Hematopoietic multipotent progenitor cell (in vitro differentiated cells): ENCODE measurements around the gene SPIN2A. TPM values are rescaled to one million over a fixed set of nuclear protein-coding genes. Genes with fewer than 3 reads are reported as not detected.
"Not testable (repeated sequence)": the region's sequence is repeated elsewhere in the genome, so short reads cannot be mapped to it uniquely, and the experiment has no call there.

Experiments
- DNase-seq, 3 donors: peaks; one replicate each; pipeline ENCODE4 v3.0.0-alpha.2; 2011 to 2015; ENCODE audit warnings: low read depth in 2 of 3, low spot score in 2 of 3
- total RNA-seq: library from RNA; depleted of rRNA; stranded (reverse); fragments of >200 nt; gene quantifications from one replicate; pipeline ENCODE4 v1.2.3, GENCODE V29; 2012

The SPIN2A gene
- total RNA-seq, 1 donor: 0.27 TPM

DNA sequence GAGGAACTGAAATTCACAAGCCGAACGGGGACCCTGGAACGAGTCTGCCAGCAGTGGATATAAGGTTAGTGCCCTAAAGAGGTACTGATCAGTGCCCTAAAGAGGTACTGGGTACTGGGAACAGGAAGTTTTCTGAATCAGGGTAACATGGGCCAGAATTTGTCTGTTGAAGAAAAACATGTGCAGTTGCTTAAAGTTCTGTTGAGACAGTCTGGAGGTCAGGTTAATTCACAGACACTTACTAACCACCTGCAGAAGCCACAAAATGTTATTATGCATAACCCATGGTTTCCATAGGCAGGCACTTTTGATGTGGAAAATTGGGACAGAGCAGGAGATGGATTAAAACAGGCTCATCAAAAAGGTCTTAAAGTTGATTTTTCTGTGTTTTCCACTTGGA, 33.7 kb downstream of the SPIN2A start:
- DNase-seq: no peak

DNA sequence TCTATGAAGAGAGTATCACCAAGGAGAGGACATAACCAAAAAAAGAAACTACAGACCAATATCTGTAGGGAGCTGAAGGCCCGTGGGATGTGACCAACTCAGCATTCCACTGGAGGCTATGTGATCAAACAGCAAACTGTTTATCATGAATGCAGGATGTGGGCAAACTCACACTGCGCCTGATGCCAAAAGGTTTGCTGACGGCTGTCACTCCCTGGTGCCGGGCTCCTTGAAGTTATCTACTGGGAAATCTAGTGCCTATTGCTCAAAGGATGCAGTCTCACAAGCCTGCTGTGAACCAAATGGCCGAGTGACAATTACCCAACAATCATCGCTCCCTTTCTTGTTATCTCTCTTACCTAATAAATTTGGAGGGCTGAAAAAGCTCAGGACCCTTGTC, 34.3 kb downstream of the SPIN2A start:
- DNase-seq: not testable (repeated sequence)

Other genes with a start within 250 kb of the SPIN2A start
- 4.0 TPM for gene SPIN3, start 141.9 kb downstream of the SPIN2A start, total RNA-seq
- 8.3 TPM for gene SPIN2B, start 15.8 kb downstream of the SPIN2A start, total RNA-seq
- 0.81 TPM for gene FAAH2, start 149.3 kb upstream of the SPIN2A start, total RNA-seq